HG02884 (cell line): ENCODE results near the gene KIAA1671.
"Not testable (repeated sequence)": the region's sequence is repeated elsewhere in the genome, so short reads cannot be mapped to it uniquely, and the experiment has no call there.

ENCODE experiments used
- ATAC-seq: cut with Tn5 transposase; IDR thresholded peaks from one replicate; pipeline ENCODE4 v1.9.1; 2021; ENCODE audit warnings: mild to moderate bottlenecking, moderate library complexity; ENCODE audit not compliant: unreplicated experiment

The KIAA1671 gene

GRCh38 chr22:25161916-25162530 is 209.5 kb downstream of the KIAA1671 start:
- ATAC-seq: no peak

GRCh38 chr22:25162561-25162960 is 210.0 kb downstream of the KIAA1671 start:
- no peak for ATAC-seq

DNA sequence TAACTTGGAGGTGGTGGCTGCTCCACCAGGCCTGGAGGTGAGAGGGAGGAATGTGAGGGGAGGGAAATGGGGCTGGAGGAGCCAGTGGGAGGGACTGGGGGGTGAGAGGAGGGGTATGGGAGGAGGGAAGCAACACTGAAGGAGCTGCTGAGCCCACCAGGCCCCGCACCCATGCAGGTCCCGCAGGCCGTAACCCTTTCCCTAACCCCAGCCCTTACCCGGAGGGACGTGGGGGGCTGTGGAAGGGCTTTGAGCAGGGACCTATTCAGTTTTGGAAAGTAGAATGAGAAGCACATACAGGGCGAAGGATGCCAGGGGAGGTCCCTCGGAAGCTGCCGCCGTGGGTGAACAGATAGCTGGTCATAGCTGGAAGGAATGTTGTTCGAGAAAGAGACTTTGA is 213.3 kb downstream of the KIAA1671 start:
- ATAC-seq: no peak

GRCh38 chr22:25166266-25167040 is 213.9 kb downstream of the KIAA1671 start:
- no peak for ATAC-seq

DNA sequence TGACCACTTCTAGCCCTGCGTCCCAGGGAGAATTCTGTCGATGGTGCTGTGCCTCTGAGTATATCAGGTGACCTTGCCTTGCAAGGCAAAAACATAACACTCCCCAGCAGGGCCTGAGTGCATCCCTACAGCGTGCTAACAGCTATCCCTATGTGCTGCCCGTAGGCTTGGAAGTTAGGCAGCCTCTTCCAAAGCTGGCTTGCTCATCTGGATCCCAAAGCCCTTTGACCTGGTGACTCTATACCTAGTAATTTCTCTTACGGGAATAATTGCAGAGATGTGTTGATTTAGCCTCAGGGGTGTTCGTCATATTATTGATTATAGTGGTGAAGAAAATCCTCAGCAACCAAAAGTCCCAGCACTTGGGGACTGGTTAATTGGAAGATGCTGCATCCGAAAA is 214.6 kb downstream of the KIAA1671 start:
- no peak for ATAC-seq

- ATAC-seq: no peak
Observed at GRCh38 chr22:25167834-25168601, 215.5 kb downstream of the KIAA1671 start.

DNA sequence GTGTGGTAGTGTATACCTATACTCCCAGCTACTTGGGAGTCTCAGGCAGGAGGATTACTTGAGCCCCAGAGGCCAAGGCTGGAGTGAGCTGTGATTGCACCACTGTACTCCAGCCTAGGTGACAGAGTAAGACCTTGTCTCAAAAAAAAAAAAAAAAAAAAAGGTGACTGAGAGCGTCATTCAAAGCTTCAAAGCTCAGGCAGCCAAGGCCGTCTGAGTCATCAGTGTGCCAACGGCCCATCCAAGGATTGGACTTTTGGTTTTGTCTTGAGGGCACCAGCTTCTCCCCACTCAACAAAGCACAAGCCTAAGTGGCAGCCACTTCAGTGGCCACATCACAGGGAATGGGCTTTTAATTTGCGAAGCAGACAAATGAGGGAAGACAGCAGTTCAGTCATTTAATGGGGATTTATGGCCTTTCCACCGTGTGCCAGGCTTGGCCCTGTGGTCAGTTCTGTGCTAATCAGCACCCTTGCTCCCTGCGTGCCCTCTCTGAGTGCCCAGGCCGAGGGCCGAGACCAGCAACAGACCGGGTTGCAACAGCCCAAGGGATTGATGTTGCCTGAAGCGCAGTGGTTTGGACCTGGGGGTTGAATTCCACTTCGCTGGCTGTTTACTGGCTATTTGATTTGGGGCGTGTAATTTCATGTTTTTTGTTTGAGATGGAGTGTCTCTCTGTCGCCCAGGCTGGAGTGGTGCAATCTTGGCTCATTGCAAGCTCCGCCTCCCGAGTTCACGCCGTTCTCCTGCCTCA is 216.9 kb downstream of the KIAA1671 start:
- ATAC-seq: no peak

DNA sequence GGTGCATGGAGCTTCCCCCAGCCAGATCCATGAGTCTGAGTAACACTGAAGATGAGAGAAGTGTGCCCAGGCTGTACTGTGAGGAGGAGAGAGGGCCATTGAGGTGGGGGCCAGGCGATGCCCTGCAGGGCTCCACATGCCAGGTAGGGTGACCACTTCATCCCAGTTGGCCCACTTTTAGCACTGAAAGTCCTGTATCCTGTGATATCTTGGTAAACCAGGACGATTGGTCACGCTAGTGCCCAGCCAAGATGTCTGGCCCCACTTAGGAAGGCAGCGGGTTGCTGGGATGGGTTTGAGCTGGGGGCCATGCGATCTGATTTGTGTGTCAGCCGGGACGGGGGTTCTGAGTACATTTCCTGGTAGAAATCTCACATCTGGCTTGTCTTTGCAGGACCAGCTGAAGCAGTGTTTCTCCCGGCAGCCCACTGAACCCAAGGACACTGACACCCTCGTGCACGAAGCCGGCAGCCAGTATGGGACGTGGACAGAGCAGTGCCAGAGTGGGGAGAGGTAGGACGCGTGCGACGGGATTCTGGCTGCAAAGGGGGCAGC is 218.0 kb downstream of the KIAA1671 start:
- no peak for ATAC-seq

DNA sequence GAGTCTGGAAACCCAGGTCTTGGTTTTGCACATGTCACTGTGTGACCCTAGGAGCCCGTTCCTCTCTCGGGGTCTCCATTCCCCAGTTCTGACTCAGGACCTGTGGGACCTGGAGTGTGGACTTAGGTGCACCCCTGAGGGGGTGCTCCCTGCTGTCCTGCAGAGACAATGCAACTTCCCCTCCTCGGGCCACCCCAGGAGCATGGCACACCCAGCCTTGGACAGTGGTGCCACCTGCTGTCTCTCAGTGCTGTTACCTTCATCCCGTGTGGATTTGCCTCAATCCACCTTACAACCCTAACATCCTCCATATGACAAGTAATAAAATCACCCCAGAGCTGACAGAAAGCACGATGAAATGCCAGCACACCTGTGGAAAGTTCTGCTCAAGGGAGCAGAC is 219.6 kb downstream of the KIAA1671 start:
- no peak for ATAC-seq

DNA sequence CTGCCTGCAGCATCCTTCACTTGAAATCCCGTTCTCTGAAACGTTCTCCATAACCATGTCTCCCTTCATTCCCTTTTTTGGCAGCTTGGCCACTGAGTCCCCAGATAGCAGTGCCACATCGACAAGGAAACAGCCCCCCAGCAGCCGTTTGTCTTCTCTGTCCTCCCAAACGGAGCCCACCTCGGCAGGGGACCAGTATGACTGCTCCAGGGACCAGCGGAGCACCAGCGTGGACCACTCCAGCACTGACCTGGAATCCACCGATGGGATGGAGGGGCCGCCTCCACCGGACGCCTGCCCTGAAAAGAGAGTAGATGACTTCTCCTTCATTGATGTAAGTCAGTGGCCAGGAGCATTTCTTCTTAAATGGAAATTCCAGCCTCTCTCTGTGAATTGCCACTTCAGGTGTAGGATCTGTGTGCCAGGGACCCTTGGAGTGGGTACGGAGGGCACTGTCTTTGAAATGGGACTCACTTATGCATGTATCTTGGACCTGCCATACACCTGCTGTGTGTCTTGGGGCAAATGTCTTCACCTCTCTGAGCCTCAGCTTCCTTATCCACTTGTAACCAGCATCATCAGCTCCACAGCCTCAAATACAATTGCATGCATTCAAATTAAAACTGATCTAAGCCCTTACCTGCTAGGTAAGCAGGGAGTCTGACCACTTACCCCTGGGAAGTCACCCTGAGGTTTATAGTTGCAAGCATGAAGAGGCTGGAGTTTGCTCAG is 221.8 kb downstream of the KIAA1671 start:
- no peak for ATAC-seq

DNA sequence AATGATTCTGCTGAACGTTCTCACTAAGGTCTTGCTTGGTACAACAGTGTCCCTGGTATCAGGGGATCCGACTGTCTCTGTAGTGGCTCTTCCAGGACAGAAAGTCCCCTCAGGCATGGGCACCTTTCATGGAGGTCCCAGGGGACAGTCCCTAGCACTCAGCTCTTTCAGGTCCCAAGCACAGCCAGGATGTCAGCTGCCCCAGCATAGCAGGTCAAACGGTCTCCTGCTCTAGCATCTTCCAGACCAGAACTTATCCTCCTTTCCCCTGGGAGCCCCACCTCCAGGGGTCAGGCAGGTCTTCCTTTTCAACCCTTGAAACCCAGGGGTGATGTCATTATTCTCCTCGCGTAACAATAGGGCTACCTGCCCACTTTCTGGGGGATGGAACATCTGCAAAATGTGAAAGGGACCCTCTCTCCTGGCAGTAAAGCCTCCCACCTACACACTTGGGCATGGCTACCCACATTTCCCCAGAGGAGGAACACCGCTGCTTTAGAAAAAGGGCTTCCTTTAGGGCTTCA is 222.4 kb downstream of the KIAA1671 start:
- no peak for ATAC-seq

DNA sequence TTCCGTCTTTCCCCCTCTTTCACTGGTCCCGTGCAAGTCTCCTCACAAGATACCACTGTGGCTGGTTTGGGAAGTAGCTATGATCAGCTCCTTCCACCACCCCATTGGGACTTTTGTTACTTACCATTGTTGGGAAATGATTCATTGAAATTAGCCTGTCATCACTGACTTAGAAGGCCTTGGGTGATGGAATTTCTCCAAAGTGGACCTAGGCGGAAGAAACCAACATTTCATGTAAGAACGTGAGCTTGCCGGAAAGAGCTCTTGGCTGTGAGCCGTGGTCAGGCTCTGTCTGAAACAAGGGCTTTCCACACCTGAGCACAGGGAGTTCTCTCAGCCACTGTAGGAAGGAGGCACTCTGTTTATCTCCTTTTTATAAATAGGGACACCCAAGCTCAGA is 223.7 kb downstream of the KIAA1671 start:
- no peak for ATAC-seq

DNA sequence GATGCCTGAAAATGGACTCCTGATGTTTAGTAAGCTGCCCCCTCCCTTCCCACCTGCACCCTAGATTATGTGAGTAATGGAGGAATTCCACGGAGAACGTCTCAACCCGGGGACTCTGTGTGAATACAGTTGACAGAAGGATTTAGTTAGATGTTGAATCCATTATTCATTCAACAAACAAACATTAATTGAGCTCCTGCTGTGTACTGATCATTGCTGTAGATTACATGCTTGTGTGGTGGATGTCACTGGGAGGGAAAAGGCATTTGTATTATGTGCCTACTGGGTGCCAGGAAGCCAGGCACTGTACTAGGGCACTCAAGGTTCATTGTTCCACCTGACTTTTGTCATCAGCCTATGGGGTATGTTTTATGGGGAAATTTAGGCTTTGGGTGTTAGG is 224.3 kb downstream of the KIAA1671 start:
- ATAC-seq: no peak

DNA sequence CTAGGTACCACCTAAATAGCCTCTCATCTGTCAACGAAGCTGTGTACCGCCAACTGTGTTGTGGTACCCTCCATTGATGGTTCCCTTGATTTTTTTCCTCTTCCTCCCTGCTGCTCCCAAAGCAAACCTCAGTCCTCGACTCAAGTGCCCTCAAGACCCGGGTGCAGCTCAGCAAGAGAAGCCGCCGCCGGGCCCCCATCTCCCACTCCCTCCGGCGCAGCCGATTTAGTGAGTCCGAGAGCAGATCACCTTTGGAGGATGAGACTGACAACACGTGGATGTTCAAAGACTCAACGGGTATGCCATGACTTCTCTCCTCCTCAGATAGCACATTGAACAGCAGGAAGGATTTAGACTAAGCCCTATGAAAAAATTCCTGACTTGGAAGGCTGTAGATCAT is 224.7 kb downstream of the KIAA1671 start:
- ATAC-seq: no peak

DNA sequence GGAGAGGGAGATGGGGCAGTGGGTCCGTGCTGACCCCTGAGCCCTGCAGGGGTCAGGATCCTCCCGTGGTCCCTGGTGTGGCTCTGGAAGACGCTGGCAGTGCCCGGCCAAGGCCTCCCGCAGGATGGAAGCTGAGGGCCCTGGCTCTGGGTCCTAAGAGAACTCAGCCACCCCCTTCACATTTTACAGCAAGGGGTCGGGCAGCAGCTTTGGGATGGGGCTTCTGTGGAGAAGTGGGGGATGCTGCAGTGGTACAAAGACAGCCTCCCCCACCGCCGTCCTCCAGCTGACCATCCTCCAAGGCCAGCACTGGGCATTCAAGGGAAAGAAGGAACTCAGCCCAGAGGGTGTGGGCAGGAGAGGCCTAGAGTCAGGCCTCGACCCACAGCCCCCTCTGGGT is 225.4 kb downstream of the KIAA1671 start:
- ATAC-seq: no peak

GRCh38 chr22:25178348-25178747 is 225.8 kb downstream of the KIAA1671 start:
- not testable (repeated sequence) for ATAC-seq

DNA sequence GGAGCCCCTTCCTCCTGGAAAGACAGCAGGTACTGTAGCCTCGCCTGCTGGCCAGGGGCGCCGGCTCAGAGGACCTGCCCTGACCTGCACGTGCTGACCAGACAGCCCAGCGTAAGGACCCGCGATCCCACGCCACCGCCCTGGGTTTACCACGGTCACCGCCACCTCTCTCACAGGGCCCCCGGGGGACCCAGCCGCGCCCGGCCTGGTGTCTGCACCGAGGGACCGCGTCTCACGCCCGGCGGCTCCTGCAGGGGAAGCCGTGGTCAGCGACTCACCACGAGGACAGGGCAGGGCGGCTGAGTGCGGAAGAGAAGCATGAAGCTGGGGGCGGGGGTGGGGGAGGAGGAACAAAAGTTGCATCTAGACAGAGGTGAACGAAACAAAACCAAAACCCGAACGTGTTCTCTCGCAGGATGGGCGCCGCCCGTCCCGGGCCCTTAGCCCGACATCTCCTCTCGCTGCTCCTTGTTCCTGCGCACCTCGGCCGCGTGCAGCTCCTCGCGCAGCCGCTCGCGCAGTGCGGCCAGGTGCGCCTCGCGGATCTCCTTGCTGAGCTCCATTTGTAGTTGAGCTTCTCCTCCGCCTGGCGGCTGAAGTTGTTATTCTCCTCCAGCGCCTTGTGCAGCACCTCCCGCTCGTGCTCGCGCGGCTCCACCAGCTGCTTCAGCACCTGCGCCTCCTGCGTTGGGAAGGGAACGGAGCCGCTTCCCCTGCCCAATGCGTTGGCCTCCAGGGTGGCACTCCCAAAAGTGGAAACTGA is 226.5 kb downstream of the KIAA1671 start:
- not testable (repeated sequence) for ATAC-seq

DNA sequence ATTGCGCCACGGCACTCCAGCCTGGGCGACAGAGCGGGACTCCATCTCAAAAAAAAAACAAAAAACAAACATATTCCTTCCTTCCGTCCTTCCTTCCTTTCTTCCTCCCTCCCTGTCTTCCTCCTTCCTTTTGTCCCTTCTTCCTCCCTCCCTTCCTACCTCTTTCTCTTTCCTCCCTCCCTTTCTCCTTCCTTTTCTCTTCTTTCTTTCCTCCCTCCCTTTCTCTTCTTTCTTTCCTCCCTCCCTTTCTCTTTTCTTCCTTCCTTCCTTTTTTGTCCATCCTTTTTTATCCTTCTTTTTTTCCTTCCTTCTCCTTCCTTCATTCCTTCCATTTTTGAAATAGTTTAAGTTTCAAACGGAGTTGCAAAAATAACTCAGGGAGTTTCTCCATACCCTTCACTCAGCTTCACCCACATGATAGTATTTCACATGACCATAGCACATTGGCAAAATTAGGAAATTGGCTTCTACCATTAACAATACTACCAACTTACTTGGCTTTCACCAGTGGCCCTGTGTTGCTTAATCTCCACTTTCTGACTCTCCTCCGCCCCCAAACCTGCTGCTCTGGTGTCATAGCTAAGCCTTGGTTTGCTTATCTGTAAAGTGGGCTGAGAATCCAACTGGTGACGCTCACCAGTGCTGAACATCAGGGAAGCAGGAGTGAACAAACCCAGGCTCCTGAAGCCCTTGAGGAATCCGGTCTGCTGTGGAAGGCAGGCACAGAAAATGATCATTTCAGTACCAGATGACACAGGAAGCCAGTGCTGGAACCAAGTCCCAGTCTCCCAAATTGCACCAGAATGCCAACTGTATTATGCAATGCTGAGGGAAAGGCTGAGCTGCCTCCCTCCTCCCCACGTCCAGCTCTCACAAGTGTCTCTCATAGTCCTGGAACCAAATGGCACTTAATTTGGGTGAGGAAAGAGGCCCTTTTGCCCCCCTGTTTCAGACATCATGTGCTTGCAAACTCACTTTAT is 229.9 kb downstream of the KIAA1671 start:
- ATAC-seq: no peak
